ENCODE results near the gene CD200R1L. TPM values are rescaled to one million over a fixed set of nuclear protein-coding genes. Genes with fewer than 3 reads are reported as not detected.

The CD200R1L gene
- total and polyA plus RNA-seq, 9 of the 15 experiments (the other 6 are each of a cell fraction or from before 2014, with no cell fraction given), result not detected

GRCh38 chr3:112822064-112823055, 24.3 kb downstream of the CD200R1L start:
- FAIRE-seq (no peak), ATAC-seq (no peak), DNase-seq (ENCODE audit: extremely low read depth in 1 of 4, low spot score in 3 of 4) (no peak)
- H3K27ac ChIP-seq (ENCODE audit: extremely low read depth, low read depth, low read length), result no peak overlapping the region
- ChIA-PET CTCF (ENCODE audit: low intra/inter-chr PET ratio) (no interaction called here), POLR2A (no interaction called here)
- no peaks in the 10 kb centered on the region for H3K27me3 ChIP-seq (ENCODE audit: control insufficient read depth in 2 of 2, insufficient read depth in 2 of 2, low read length in 2 of 2)
- WGBS (ENCODE audit: insufficient coverage, low coverage, missing lambda C conversion rate), result 52% methylated on average over 3 of the region's 3 CpGs
- H3K79me2 ChIP-seq (ENCODE audit: control insufficient read depth, insufficient read depth, low read length), result no peaks in the 10 kb centered on the region
- no peaks in the 10 kb centered on the region for H3K4me1 ChIP-seq (replicated peaks in 1 of 2; ENCODE audit: control insufficient read depth in 2 of 2, insufficient read depth in 2 of 2, low read length in 2 of 2)
- H3K36me3 ChIP-seq (ENCODE audit: control insufficient read depth, insufficient read depth, low read length), result no peaks in the 10 kb centered on the region
- no peaks in the 10 kb centered on the region for H4K20me1 ChIP-seq (replicated peaks; ENCODE audit: control insufficient read depth, insufficient read depth, low read length)
- no peak overlapping the region for H3K4me3 ChIP-seq
- 0 out of 2 replicates have a peak, but pooled peaks cover 2% of the 10 kb centered on the region for H3K9me3 ChIP-seq (replicated peaks; ENCODE audit: control insufficient read depth, insufficient read depth, low read depth, low read length)
- in situ Hi-C loops (cut with MboI), result no loop called here
- H3K9me1 ChIP-seq (ENCODE audit: control insufficient read depth, insufficient read depth, low read length), result no peaks in the 10 kb centered on the region
- no peak overlapping the region for H3K9ac ChIP-seq (ENCODE audit: insufficient read depth in 1 of 2, low read depth in 2 of 2, low read length in 2 of 2)
- TF ChIP-seq MED1 (CRISPR knock-in tag; IDR thresholded peaks at IDR 0.05; ENCODE audit: borderline replicate concordance) (no peak), ZNF584 (CRISPR knock-in tag; IDR thresholded peaks at IDR 0.05; ENCODE audit: low read depth) (no peak), TFAM (CRISPR knock-in tag; conservative IDR thresholded peaks at IDR 0.05) (no peak), NFIC (IDR thresholded peaks at IDR 0.05) (0 out of 2 replicates have a peak, but pooled peaks have one; percentile 23), PTTG1 (tag; IDR thresholded peaks at IDR 0.05; ENCODE audit: low read depth) (no peak)
- H3K4me2 ChIP-seq (ENCODE audit: insufficient read depth, low read length), result no peak overlapping the region
- intact Hi-C loops (cut with micrococcal nuclease), result no loop called here
- BruUV-seq (replicated peaks), result no TSS peak
- H2AFZ ChIP-seq (ENCODE audit: low read depth, low read length), result no peak overlapping the region
